ENCODE data around the gene PLSCR3. TPM values are rescaled to one million over a fixed set of nuclear protein-coding genes. Genes with fewer than 3 reads are reported as not detected.
A peak's percentile ranks its signal among the peaks of the same experiment; 100 is the strongest.

Gene PLSCR3
- total RNA-seq, 1 experiment from 2014 or later, result 39.8 TPM

DNA sequence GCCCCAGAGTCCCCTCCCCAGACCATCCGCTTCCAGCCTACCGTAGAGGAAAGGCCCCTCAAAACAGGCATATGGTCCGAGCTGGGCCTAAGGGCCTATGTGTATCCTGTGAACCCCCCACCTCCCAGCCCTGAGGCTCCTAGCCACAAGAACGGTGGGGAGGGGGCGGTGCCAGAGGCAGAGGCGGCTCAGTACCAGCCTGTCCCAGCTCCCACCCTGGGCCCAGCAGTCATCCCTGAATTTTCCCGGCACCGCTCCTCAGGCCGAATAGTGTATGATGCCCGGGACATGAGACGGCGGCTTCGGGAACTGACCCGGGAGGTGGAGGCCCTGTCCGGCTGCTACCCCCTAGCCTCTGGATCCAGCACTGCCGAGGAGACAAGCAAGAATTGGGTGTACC, 26.9 kb upstream of the PLSCR3 start:
- no peaks in the 10 kb centered on the region for H3K27me3 ChIP-seq (ENCODE audit: low read length)
- no peaks in the 10 kb centered on the region for H3K9me3 ChIP-seq (ENCODE audit: low read length)
- no peaks in the 10 kb centered on the region for H3K79me2 ChIP-seq (ENCODE audit: low read length)
- DNase-seq, result no peak
- H3K27ac ChIP-seq (ENCODE audit: low read length), result no peak overlapping the region
- H2AFZ ChIP-seq (ENCODE audit: low read length), result no peak overlapping the region
- H3K9ac ChIP-seq (ENCODE audit: low read length), result no peak overlapping the region
- H3K4me3 ChIP-seq (ENCODE audit: low read length), result no peak overlapping the region
- no peaks in the 10 kb centered on the region for H3K4me1 ChIP-seq (ENCODE audit: low read length)
- no peak overlapping the region for H3K4me2 ChIP-seq (ENCODE audit: low read depth, low read length, poor library complexity, severe bottlenecking)
- no peaks in the 10 kb centered on the region for H3K36me3 ChIP-seq (ENCODE audit: insufficient read depth, low read length)
- no peaks in the 10 kb centered on the region for H3K9me2 ChIP-seq (replicated peaks; ENCODE audit: insufficient read depth, low read length)
- no peaks in the 10 kb centered on the region for H4K20me1 ChIP-seq (ENCODE audit: insufficient read depth, low read depth, low read length)

DNA sequence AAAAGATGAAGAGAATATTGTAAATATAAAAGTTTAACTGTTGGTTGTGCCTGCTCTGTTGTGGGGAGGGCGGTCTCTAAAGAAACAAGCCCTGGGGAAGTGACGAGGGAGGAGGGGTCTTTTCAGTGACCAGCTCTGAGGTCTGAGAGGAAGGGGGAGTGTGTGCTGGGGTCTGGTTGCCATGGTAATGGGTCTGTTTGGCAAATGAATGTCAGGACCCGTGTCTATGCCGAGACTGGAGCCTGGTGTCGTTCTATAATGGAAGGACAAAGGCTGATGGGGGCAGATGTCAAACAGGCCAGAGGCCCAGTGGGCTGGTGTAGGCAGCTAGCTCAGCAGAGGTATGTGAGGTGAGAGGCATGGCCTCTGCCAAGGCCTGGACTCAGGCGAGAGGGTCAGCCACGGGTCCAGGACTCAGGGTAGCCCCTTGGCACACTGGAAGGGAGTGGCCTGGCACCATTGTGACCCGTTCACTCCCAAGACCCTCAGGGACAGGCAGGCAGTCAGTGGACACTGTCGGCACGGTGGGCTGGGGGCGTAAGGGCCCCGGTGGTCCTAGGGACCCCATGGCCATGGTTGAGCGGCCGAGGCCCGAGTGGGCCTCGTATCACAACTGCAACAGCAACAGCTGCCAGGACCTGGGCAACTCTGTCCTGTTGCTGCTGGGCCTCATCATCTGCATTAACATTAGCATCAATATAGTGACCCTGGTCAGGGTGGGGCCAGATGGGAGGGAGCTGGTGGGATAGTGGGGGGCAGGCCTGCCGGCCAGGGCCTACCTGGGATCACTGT, 25.7 kb upstream of the PLSCR3 start, which contains the start of gene SPEM1:
Gene SPEM1, plus strand, starts transcription at position 506 of the 792 bp plus-strand sequence. Its CDS starts 61 bp downstream, at position 567.
- Histone ChIP-seq H3K4me3 (ENCODE audit: low read length) (no peak within 1 kb of the TSS), H2AFZ (ENCODE audit: low read length) (no peak within 1 kb of the TSS), H3K4me2 (ENCODE audit: low read depth, low read length, poor library complexity, severe bottlenecking) (no peak within 1 kb of the TSS), H3K79me2 (ENCODE audit: low read length) (no peaks in the 10 kb centered on the region), H3K9ac (ENCODE audit: low read length) (no peak within 1 kb of the TSS), H3K27ac (ENCODE audit: low read length) (no peak within 1 kb of the TSS), H3K4me1 (ENCODE audit: low read length) (no peaks in the 10 kb centered on the region), H3K9me2 (replicated peaks; ENCODE audit: insufficient read depth, low read length) (no peaks in the 10 kb centered on the region), H3K9me3 (ENCODE audit: low read length) (no peaks in the 10 kb centered on the region), H4K20me1 (ENCODE audit: insufficient read depth, low read depth, low read length) (no peaks in the 10 kb centered on the region), H3K27me3 (ENCODE audit: low read length) (no peaks in the 10 kb centered on the region), H3K36me3 (ENCODE audit: insufficient read depth, low read length) (no peaks in the 10 kb centered on the region)
- no peak for DNase-seq

GRCh38 chr17:7418472-7419152, 24.3 kb upstream of the PLSCR3 start:
- Histone ChIP-seq H3K27me3 (ENCODE audit: low read length) (no peaks in the 10 kb centered on the region), H2AFZ (ENCODE audit: low read length) (no peak overlapping the region)

DNA sequence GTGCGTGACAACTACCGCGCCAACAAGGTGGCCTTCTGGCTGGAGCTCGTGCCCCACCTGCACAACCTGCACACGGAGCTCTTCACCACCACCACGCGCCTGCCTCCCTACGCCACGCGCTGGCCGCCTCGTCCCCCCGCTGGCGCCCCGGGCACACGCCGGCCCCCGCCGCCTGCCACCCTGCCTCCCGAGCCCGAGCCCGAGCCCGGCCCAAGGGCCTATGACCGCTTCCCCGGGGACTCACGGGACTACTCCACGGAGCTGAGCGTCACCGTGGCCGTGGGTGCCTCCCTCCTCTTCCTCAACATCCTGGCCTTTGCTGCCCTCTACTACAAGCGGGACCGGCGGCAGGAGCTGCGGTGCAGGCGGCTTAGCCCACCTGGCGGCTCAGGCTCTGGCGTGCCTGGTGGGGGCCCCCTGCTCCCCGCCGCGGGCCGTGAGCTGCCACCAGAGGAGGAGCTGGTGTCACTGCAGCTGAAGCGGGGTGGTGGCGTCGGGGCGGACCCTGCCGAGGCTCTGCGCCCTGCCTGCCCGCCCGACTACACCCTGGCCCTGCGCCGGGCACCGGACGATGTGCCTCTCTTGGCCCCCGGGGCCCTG, 22.8 kb upstream of the PLSCR3 start:
- no peaks in the 10 kb centered on the region for H4K20me1 ChIP-seq (ENCODE audit: insufficient read depth, low read depth, low read length)

More at GRCh38 chr17:7418472-7419152, 24.3 kb upstream of the PLSCR3 start:
- Histone ChIP-seq H3K4me2 (ENCODE audit: low read depth, low read length, poor library complexity, severe bottlenecking) (no peak overlapping the region), H3K36me3 (ENCODE audit: insufficient read depth, low read length) (no peaks in the 10 kb centered on the region), H3K4me1 (ENCODE audit: low read length) (no peaks in the 10 kb centered on the region), H3K27ac (ENCODE audit: low read length) (no peak overlapping the region), H3K9me3 (ENCODE audit: low read length) (no peaks in the 10 kb centered on the region), H3K79me2 (ENCODE audit: low read length) (no peaks in the 10 kb centered on the region), H3K9me2 (replicated peaks; ENCODE audit: insufficient read depth, low read length) (no peaks in the 10 kb centered on the region), H3K4me3 (ENCODE audit: low read length) (no peak overlapping the region), H3K9ac (ENCODE audit: low read length) (no peak overlapping the region), H4K20me1 (ENCODE audit: insufficient read depth, low read depth, low read length) (no peaks in the 10 kb centered on the region)
- DNase-seq, result no peak

GRCh38 chr17:7416323-7416722, 22.0 kb upstream of the PLSCR3 start:
- no peak overlapping the region for H2AFZ ChIP-seq (ENCODE audit: low read length)
- H3K9ac ChIP-seq (ENCODE audit: low read length), result no peak overlapping the region
- H3K4me1 ChIP-seq (ENCODE audit: low read length), result no peaks in the 10 kb centered on the region
- H3K79me2 ChIP-seq (ENCODE audit: low read length), result no peaks in the 10 kb centered on the region
- no peaks in the 10 kb centered on the region for H3K36me3 ChIP-seq (ENCODE audit: insufficient read depth, low read length)
- H4K20me1 ChIP-seq (ENCODE audit: insufficient read depth, low read depth, low read length), result no peaks in the 10 kb centered on the region
- H3K4me3 ChIP-seq (ENCODE audit: low read length), result no peak overlapping the region
- H3K9me2 ChIP-seq (replicated peaks; ENCODE audit: insufficient read depth, low read length), result no peaks in the 10 kb centered on the region
- H3K9me3 ChIP-seq (ENCODE audit: low read length), result no peaks in the 10 kb centered on the region
- DNase-seq, result peak; percentile 59
- H3K27ac ChIP-seq (ENCODE audit: low read length), result no peak overlapping the region
- no peaks in the 10 kb centered on the region for H3K27me3 ChIP-seq (ENCODE audit: low read length)
- H3K4me2 ChIP-seq (ENCODE audit: low read depth, low read length, poor library complexity, severe bottlenecking), result no peak overlapping the region

More for the DNA sequence above, 22.8 kb upstream of the PLSCR3 start:
- H3K79me2 ChIP-seq (ENCODE audit: low read length), result no peaks in the 10 kb centered on the region
- H3K4me1 ChIP-seq (ENCODE audit: low read length), result no peaks in the 10 kb centered on the region
- H3K36me3 ChIP-seq (ENCODE audit: insufficient read depth, low read length), result no peaks in the 10 kb centered on the region
- H3K4me2 ChIP-seq (ENCODE audit: low read depth, low read length, poor library complexity, severe bottlenecking), result no peak overlapping the region
- H3K27me3 ChIP-seq (ENCODE audit: low read length), result no peaks in the 10 kb centered on the region
- DNase-seq, result no peak
- no peaks in the 10 kb centered on the region for H3K9me3 ChIP-seq (ENCODE audit: low read length)
- H3K9me2 ChIP-seq (replicated peaks; ENCODE audit: insufficient read depth, low read length), result no peaks in the 10 kb centered on the region
- H3K9ac ChIP-seq (ENCODE audit: low read length), result no peak overlapping the region
- H3K4me3 ChIP-seq (ENCODE audit: low read length), result no peak overlapping the region
- no peak overlapping the region for H3K27ac ChIP-seq (ENCODE audit: low read length)
- H2AFZ ChIP-seq (ENCODE audit: low read length), result no peak overlapping the region

- H3K9me3 ChIP-seq (ENCODE audit: low read length), result no peaks in the 10 kb centered on the region
Measured at GRCh38 chr17:7415784-7416183, 21.5 kb upstream of the PLSCR3 start.

DNA sequence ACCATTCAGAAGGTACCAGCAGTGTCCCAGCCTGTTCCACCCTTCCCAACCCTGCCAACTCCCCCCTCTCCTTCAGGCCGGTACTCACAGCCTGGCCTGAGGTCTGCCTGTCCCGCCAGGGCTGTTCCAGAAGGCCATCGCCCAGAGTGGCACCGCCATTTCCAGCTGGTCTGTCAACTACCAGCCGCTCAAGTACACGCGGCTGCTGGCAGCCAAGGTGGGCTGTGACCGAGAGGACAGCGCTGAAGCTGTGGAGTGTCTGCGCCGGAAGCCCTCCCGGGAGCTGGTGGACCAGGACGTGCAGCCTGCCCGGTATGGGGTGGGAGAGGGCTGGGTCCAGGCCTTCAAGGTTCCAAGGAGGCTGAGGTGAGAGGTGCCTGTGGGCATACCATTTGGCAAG, 20.5 kb upstream of the PLSCR3 start:
- Histone ChIP-seq H3K4me1 (ENCODE audit: low read length) (peaks cover 6% of the 10 kb centered on the region), H3K36me3 (ENCODE audit: insufficient read depth, low read length) (no peaks in the 10 kb centered on the region), H3K79me2 (ENCODE audit: low read length) (no peaks in the 10 kb centered on the region), H4K20me1 (ENCODE audit: insufficient read depth, low read depth, low read length) (no peaks in the 10 kb centered on the region), H3K4me2 (ENCODE audit: low read depth, low read length, poor library complexity, severe bottlenecking) (no peak overlapping the region), H3K27me3 (ENCODE audit: low read length) (no peaks in the 10 kb centered on the region), H3K9ac (ENCODE audit: low read length) (no peak overlapping the region), H3K27ac (ENCODE audit: low read length) (no peak overlapping the region), H2AFZ (ENCODE audit: low read length) (no peak overlapping the region), H3K4me3 (ENCODE audit: low read length) (no peak overlapping the region), H3K9me2 (replicated peaks; ENCODE audit: insufficient read depth, low read length) (no peaks in the 10 kb centered on the region), H3K9me3 (ENCODE audit: low read length) (no peaks in the 10 kb centered on the region)
- no peak for DNase-seq

More at GRCh38 chr17:7415784-7416183, 21.5 kb upstream of the PLSCR3 start:
- DNase-seq, result no peak
- no peak overlapping the region for H3K4me3 ChIP-seq (ENCODE audit: low read length)
- H4K20me1 ChIP-seq (ENCODE audit: insufficient read depth, low read depth, low read length), result no peaks in the 10 kb centered on the region
- no peak overlapping the region for H3K4me2 ChIP-seq (ENCODE audit: low read depth, low read length, poor library complexity, severe bottlenecking)
- no peaks in the 10 kb centered on the region for H3K79me2 ChIP-seq (ENCODE audit: low read length)
- H2AFZ ChIP-seq (ENCODE audit: low read length), result no peak overlapping the region
- H3K9me2 ChIP-seq (replicated peaks; ENCODE audit: insufficient read depth, low read length), result no peaks in the 10 kb centered on the region
- no peaks in the 10 kb centered on the region for H3K27me3 ChIP-seq (ENCODE audit: low read length)
- H3K4me1 ChIP-seq (ENCODE audit: low read length), result no peaks in the 10 kb centered on the region
- no peak overlapping the region for H3K9ac ChIP-seq (ENCODE audit: low read length)
- no peaks in the 10 kb centered on the region for H3K36me3 ChIP-seq (ENCODE audit: insufficient read depth, low read length)
- no peak overlapping the region for H3K27ac ChIP-seq (ENCODE audit: low read length)

GRCh38 chr17:7413346-7413985, 19.1 kb upstream of the PLSCR3 start:
- no peaks in the 10 kb centered on the region for H3K79me2 ChIP-seq (ENCODE audit: low read length)
- DNase-seq, result no peak
- H4K20me1 ChIP-seq (ENCODE audit: insufficient read depth, low read depth, low read length), result no peaks in the 10 kb centered on the region
- no peak overlapping the region for H3K4me2 ChIP-seq (ENCODE audit: low read depth, low read length, poor library complexity, severe bottlenecking)
- no peaks in the 10 kb centered on the region for H3K9me3 ChIP-seq (ENCODE audit: low read length)
- H3K4me3 ChIP-seq (ENCODE audit: low read length), result no peak overlapping the region
- no peaks in the 10 kb centered on the region for H3K27me3 ChIP-seq (ENCODE audit: low read length)
- H3K9me2 ChIP-seq (replicated peaks; ENCODE audit: insufficient read depth, low read length), result no peaks in the 10 kb centered on the region
- no peak overlapping the region for H3K9ac ChIP-seq (ENCODE audit: low read length)
- H2AFZ ChIP-seq (ENCODE audit: low read length), result no peak overlapping the region
- no peak overlapping the region for H3K27ac ChIP-seq (ENCODE audit: low read length)
- H3K4me1 ChIP-seq (ENCODE audit: low read length), result peaks cover 8% of the 10 kb centered on the region
- no peaks in the 10 kb centered on the region for H3K36me3 ChIP-seq (ENCODE audit: insufficient read depth, low read length)

All from Karpas-422 (cell line).